Body of pancreas (tissue), 4 donors: ENCODE data around the gene SNRPE.

Experiments
- CTCF ChIP-seq, 7 experiments: fragments of 450-650 bp in 4 of 7; fragments of 200-600 bp in 3 of 7; sonication (generic) in 3 of 7; IDR thresholded peaks; one replicate each; pipeline ENCODE4 v1.5.1; 2016 to 2019; ENCODE audit warnings: antibody characterized with exemption in 7 of 7
- POLR2A ChIP-seq, 3 donors: fragments of 450-650 bp; IDR thresholded peaks; one replicate each; pipeline ENCODE4 v1.6.1; 2016; ENCODE audit warnings: antibody characterized with exemption in 3 of 3, mild to moderate bottlenecking in 2 of 3

GRCh38 chr1:203826175-203826574 is 35.2 kb upstream of the SNRPE start:
- TF ChIP-seq CTCF (IDR thresholded peaks at IDR 0.05) (no peak), POLR2A (IDR thresholded peaks at IDR 0.05) (no peak)
